Activated CD8-positive, alpha-beta memory T cell treated with anti-CD3 and anti-CD28 coated beads, Interleukin-2, amount 10 ng/mL, durations not matched to agents 7 days and 5 days (primary cell): Measurements from ENCODE around the gene STRBP. TPM values are rescaled to one million over a fixed set of nuclear protein-coding genes. Genes with fewer than 3 reads are reported as not detected.
"Not testable (repeated sequence)": the region's sequence is repeated elsewhere in the genome, so short reads cannot be mapped to it uniquely, and the experiment has no call there.

ENCODE experiments used
- ATAC-seq: fragments of 150-1000 bp; cut with Tn5 transposase; one replicate; pipeline ENCODE4 v1.10.0; 2021; ENCODE audit warnings: moderate library complexity
- CTCF ChIA-PET: fragments of 350-600 bp; sonication (Branson Sonifier 250); formaldehyde crosslinking; loops from one replicate; lab custom pipeline; 2021; ENCODE audit warnings: antibody characterized with exemption; lab: Charles Lee
- DNase-seq: peaks from one replicate; pipeline ENCODE4 v3.0.0-alpha.2; 2020
- H3K27ac Mint-ChIP-seq: one replicate; pipeline ENCODE4 v1.8.0; 2021; ENCODE audit warnings: mild to moderate bottlenecking, mixed read lengths
- H3K27me3 Mint-ChIP-seq: one replicate; pipeline ENCODE4 v1.8.0; 2021; ENCODE audit warnings: mixed read lengths
- H3K36me3 Mint-ChIP-seq: one replicate; pipeline ENCODE4 v1.8.0; 2021; ENCODE audit warnings: mild to moderate bottlenecking, mixed read lengths
- H3K4me1 Mint-ChIP-seq: one replicate; pipeline ENCODE4 v1.8.0; 2021; ENCODE audit warnings: mixed read lengths
- H3K4me3 Mint-ChIP-seq: one replicate; pipeline ENCODE4 v1.8.0; 2021; ENCODE audit warnings: mild to moderate bottlenecking, moderate library complexity, mixed read lengths
- H3K9me3 Mint-ChIP-seq: one replicate; pipeline ENCODE4 v1.8.0; 2022; ENCODE audit warnings: low read depth, mixed read lengths
- total RNA-seq, 2 experiments: library from RNA; stranded (reverse); gene quantifications; one replicate each; pipeline ENCODE4 v1.2.3, GENCODE V29; 2021

The STRBP gene
- total RNA-seq, 2 experiments from 2014 or later: 19.3 to 27.4 TPM

- no peak overlapping the region for H3K27ac Mint-ChIP-seq
- H3K36me3 Mint-ChIP-seq: no peaks in the 10 kb centered on the region
- no peak for DNase-seq
- no peak for ATAC-seq
- H3K9me3 Mint-ChIP-seq: no peaks in the 10 kb centered on the region
- CTCF ChIA-PET: no interaction called here
- H3K4me1 Mint-ChIP-seq: peaks cover 33% of the 10 kb centered on the region
- H3K27me3 Mint-ChIP-seq: no peaks in the 10 kb centered on the region
- no peak overlapping the region for H3K4me3 Mint-ChIP-seq
Measured at GRCh38 chr9:123300554-123300953, 32.2 kb upstream of the STRBP start.

- ATAC-seq: no peak
- no peaks in the 10 kb centered on the region for H3K36me3 Mint-ChIP-seq
- H3K27me3 Mint-ChIP-seq: no peaks in the 10 kb centered on the region
- H3K27ac Mint-ChIP-seq: no peak overlapping the region
- H3K4me3 Mint-ChIP-seq: no peak overlapping the region
- CTCF ChIA-PET: interaction anchor here (1.2 kb wide), 1 partner anchor 54 kb away, joined by 3 read pairs; no protein-coding TSS in a partner anchor
- H3K4me1 Mint-ChIP-seq: peaks cover 24% of the 10 kb centered on the region
- no peak for DNase-seq
- H3K9me3 Mint-ChIP-seq: no peaks in the 10 kb centered on the region
Measured at GRCh38 chr9:123299558-123300126, 31.3 kb upstream of the STRBP start.

GRCh38 chr9:123296174-123296573 lies 27.8 kb upstream of the STRBP start:
- ATAC-seq (no peak), DNase-seq (no peak)
- CTCF ChIA-PET: interaction anchor here (1.6 to 1.8 kb wide), 3 partner anchors 27 to 72 kb away, joined by 3 to 7 read pairs (median 3); partner anchors contain the start of gene STRBP
- H3K9me3 Mint-ChIP-seq: no peaks in the 10 kb centered on the region
- no peak overlapping the region for H3K4me3 Mint-ChIP-seq
- no peaks in the 10 kb centered on the region for H3K36me3 Mint-ChIP-seq
- no peak overlapping the region for H3K27ac Mint-ChIP-seq
- no peaks in the 10 kb centered on the region for H3K4me1 Mint-ChIP-seq
- peaks cover 6% of the 10 kb centered on the region for H3K27me3 Mint-ChIP-seq

- no peaks in the 10 kb centered on the region for H3K9me3 Mint-ChIP-seq
- H3K36me3 Mint-ChIP-seq: no peaks in the 10 kb centered on the region
- no peak for DNase-seq
- peaks cover 12% of the 10 kb centered on the region for H3K27me3 Mint-ChIP-seq
- ATAC-seq: no peak
- H3K4me1 Mint-ChIP-seq: no peaks in the 10 kb centered on the region
- H3K4me3 Mint-ChIP-seq: no peak overlapping the region
- H3K27ac Mint-ChIP-seq: no peak overlapping the region
- CTCF ChIA-PET: interaction anchor here (1.0 kb wide), 1 partner anchor 9 kb away, joined by 3 read pairs; no protein-coding TSS in a partner anchor
Measured at GRCh38 chr9:123291736-123292135, 23.4 kb upstream of the STRBP start.

- H3K36me3 Mint-ChIP-seq: no peaks in the 10 kb centered on the region
- no peaks in the 10 kb centered on the region for H3K9me3 Mint-ChIP-seq
- CTCF ChIA-PET: no interaction called here
- DNase-seq (no peak), ATAC-seq (no peak)
- H3K4me1 Mint-ChIP-seq: no peaks in the 10 kb centered on the region
- no peak overlapping the region for H3K4me3 Mint-ChIP-seq
- H3K27ac Mint-ChIP-seq: no peak overlapping the region
- peaks cover 12% of the 10 kb centered on the region for H3K27me3 Mint-ChIP-seq
Measured at GRCh38 chr9:123290764-123291163, 22.4 kb upstream of the STRBP start.

GRCh38 chr9:123287639-123288038 lies 19.3 kb upstream of the STRBP start:
- Mint-ChIP-seq H3K27me3 (peaks cover 12% of the 10 kb centered on the region), H3K36me3 (no peaks in the 10 kb centered on the region), H3K27ac (no peak overlapping the region), H3K4me3 (no peak overlapping the region), H3K4me1 (no peaks in the 10 kb centered on the region), H3K9me3 (no peaks in the 10 kb centered on the region)
- ATAC-seq (no peak), DNase-seq (no peak)
- CTCF ChIA-PET: no interaction called here

- CTCF ChIA-PET: no interaction called here
- DNase-seq: no peak
- Mint-ChIP-seq H3K36me3 (no peaks in the 10 kb centered on the region), H3K27ac (no peak overlapping the region), H3K4me3 (no peak overlapping the region), H3K27me3 (peaks cover 6% of the 10 kb centered on the region), H3K4me1 (no peaks in the 10 kb centered on the region), H3K9me3 (no peaks in the 10 kb centered on the region)
- ATAC-seq: no peak
Measured at GRCh38 chr9:123286324-123286723, 17.9 kb upstream of the STRBP start.

- H3K27me3 Mint-ChIP-seq: peaks cover 3% of the 10 kb centered on the region
- H3K4me1 Mint-ChIP-seq: no peaks in the 10 kb centered on the region
- H3K9me3 Mint-ChIP-seq: no peaks in the 10 kb centered on the region
- no peaks in the 10 kb centered on the region for H3K36me3 Mint-ChIP-seq
- no peak overlapping the region for H3K27ac Mint-ChIP-seq
- ATAC-seq (no peak), DNase-seq (no peak)
- CTCF ChIA-PET: no interaction called here
- no peak overlapping the region for H3K4me3 Mint-ChIP-seq
Measured at GRCh38 chr9:123284656-123285055, 16.3 kb upstream of the STRBP start.

- H3K4me3 Mint-ChIP-seq: no peak overlapping the region
- no peaks in the 10 kb centered on the region for H3K36me3 Mint-ChIP-seq
- H3K27me3 Mint-ChIP-seq: peaks cover 10% of the 10 kb centered on the region
- H3K27ac Mint-ChIP-seq: no peak overlapping the region
- no peak for ATAC-seq
- H3K4me1 Mint-ChIP-seq: peaks cover 6% of the 10 kb centered on the region
- CTCF ChIA-PET: interaction anchor here (0.6 kb wide), 1 partner anchor 216 kb away, joined by 3 read pairs; no protein-coding TSS in a partner anchor
- no peak for DNase-seq
- peaks cover 3% of the 10 kb centered on the region for H3K9me3 Mint-ChIP-seq
Measured at GRCh38 chr9:123283455-123283854, 15.1 kb upstream of the STRBP start.

GRCh38 chr9:123283048-123283408 lies 14.6 kb upstream of the STRBP start:
- Mint-ChIP-seq H3K4me1 (peaks cover 8% of the 10 kb centered on the region), H3K4me3 (no peak overlapping the region), H3K27ac (no peak overlapping the region), H3K9me3 (peaks cover 3% of the 10 kb centered on the region), H3K27me3 (peaks cover 13% of the 10 kb centered on the region), H3K36me3 (no peaks in the 10 kb centered on the region)
- CTCF ChIA-PET: interaction anchor here (0.6 to 1.3 kb wide), 2 partner anchors 9 to 216 kb away, joined by 3 read pairs; no protein-coding TSS in a partner anchor
- DNase-seq: no peak
- no peak for ATAC-seq

- CTCF ChIA-PET: interaction anchor here (1.3 kb wide), 1 partner anchor 10 kb away, joined by 3 read pairs; no protein-coding TSS in a partner anchor
- Mint-ChIP-seq H3K9me3 (peaks cover 3% of the 10 kb centered on the region), H3K27ac (no peak overlapping the region), H3K27me3 (peaks cover 13% of the 10 kb centered on the region), H3K4me3 (no peak overlapping the region), H3K36me3 (no peaks in the 10 kb centered on the region), H3K4me1 (peaks cover 8% of the 10 kb centered on the region)
- ATAC-seq (no peak), DNase-seq (no peak)
Measured at GRCh38 chr9:123282362-123283047, 14.1 kb upstream of the STRBP start.

GRCh38 chr9:123281659-123282350 lies 13.4 kb upstream of the STRBP start:
- no peak for ATAC-seq
- Mint-ChIP-seq H3K4me1 (peaks cover 8% of the 10 kb centered on the region), H3K9me3 (peaks cover 3% of the 10 kb centered on the region), H3K27ac (no peak overlapping the region), H3K4me3 (no peak overlapping the region), H3K36me3 (no peaks in the 10 kb centered on the region), H3K27me3 (peaks cover 10% of the 10 kb centered on the region)
- DNase-seq: no peak
- CTCF ChIA-PET: interaction anchor here (1.3 kb wide), 1 partner anchor 10 kb away, joined by 3 read pairs; no protein-coding TSS in a partner anchor

- H3K27ac Mint-ChIP-seq, H3K27me3 Mint-ChIP-seq, H3K4me1 Mint-ChIP-seq, H3K9me3 Mint-ChIP-seq, ATAC-seq, H3K36me3 Mint-ChIP-seq, DNase-seq, H3K4me3 Mint-ChIP-seq, CTCF ChIA-PET: not testable (repeated sequence)
Measured at GRCh38 chr9:123278879-123279493, 10.6 kb upstream of the STRBP start.
